Measurements from ENCODE around the gene LIN9.
"Not testable (repeated sequence)": the region's sequence is repeated elsewhere in the genome, so short reads cannot be mapped to it uniquely, and the experiment has no call there.

Gene LIN9

DNA sequence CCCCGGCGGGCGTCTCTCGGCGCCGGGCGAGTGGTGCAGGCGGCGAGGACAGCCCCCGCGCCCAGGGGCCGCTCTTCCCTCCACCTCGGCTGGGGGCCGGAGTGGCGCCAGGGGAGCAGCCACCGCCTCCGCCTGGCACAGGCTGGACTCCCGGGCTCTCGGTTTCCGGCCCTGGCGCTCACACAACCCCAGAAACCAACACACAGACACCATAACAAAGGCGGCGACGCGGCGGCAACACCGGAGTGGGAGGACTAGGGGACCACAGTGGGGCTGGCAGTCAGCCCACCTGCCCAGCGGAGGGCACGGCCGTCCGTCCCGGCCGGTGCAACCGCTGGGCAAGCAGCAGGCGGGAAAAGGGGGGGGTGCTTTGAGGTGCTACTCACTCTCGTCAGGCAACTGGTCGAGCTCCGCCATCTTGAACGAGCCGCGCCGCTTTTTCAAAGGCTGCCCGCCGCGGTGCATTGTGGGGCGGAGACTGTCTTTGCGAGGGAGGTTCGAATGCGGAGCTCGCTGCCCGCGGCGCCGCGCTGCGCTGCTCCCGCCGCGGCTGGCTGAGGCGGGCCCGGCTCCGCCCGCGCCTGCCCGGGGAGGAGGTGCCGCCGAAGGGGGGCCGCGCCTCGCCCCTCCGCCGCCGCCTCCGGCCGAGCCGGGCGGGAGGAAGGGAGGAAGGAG, at the start of gene LIN9:
Gene LIN9 (minus strand): TSS at position 442 of the 675 bp plus-strand sequence. CDS start 25 bp downstream, at position 417.
- peak; percentile 85 to 95 (median 92) for DNase-seq

GRCh38 chr1:226357416-226357815, 48.5 kb upstream of the LIN9 start:
- no peak for DNase-seq

GRCh38 chr1:226355669-226356551, 46.9 kb upstream of the LIN9 start:
- peak in 1 of 3 experiments; percentile 42 for DNase-seq

GRCh38 chr1:226355016-226355415, 46.1 kb upstream of the LIN9 start:
- no peak for DNase-seq

DNA sequence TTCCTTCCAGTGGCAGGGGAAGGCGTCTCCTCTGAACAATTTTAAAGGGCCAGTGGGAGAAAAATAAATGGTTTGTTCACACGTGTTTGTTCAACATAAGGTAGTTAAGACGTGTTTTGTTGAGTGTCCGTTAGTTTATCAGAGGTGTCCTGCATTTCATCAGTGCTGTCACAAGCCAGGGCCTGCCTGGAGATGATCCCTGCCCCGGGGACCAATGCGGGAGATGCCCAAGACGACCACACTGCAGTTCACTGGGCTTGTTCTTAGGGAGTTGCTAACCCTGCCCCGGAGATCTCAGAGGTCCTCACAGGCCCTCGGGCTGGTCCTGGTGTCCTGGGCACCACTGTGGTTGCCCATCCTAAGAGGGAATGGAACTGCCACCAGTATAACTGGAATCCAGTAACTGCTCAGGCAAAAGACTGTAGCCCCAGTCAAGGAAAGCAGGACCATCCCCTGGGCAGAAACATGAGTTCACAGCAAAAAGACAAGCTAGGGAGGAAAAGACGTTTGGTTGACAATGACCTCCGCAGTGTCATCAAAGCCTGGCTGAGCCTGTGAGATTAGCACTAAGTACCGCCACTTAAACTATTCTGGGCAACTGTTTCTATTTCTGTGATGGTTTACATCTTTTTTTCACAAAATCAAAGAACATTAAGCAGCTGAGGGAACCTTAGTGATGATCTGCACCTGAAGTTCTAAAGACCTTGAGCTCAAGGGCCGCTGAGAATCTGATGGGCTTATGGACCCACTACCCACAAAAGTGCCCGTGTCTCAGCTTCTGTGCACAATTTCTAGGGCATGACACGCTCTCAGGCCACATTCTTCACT, 44.9 kb upstream of the LIN9 start:
- no peak for DNase-seq

DNA sequence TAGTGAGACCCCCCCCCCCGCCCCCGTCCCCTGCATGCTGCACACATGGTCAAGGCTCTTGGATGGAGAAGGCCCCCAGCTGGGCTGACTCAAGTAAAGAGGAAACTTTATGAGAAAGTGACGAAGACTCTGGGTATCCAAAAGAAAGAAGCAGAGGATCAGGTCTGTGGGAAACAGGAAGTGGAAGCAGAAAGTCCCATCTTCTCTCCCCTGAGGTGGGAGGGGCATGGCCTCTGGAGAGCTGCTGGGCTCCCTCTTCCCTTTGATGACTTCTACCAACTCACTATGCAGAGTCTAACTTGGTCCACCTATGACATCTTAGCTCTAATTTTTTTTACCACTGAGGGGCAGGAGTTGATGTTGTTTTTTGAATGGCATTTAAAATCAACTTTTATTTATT, 42.7 kb upstream of the LIN9 start:
- no peak for DNase-seq

DNA sequence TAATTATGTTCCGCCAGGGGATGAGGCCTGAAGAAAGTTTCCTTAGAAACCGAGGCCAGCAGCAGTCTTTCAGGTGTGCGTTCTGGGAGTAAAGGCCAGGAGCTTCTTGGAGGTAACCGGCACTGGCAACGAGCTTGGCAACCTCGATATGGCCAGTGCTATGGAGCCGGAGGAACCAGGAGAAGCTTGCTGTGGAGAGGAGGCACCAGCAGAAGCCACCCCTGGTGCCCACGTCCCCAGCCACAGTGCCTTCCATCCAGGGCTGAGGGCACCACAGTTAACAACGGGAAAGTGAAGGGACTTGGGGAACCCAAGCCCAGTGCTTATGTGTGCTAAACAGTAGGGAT, 41.5 kb upstream of the LIN9 start:
- DNase-seq: no peak

GRCh38 chr1:226349801-226350518, 41.0 kb upstream of the LIN9 start:
- DNase-seq: no peak

DNA sequence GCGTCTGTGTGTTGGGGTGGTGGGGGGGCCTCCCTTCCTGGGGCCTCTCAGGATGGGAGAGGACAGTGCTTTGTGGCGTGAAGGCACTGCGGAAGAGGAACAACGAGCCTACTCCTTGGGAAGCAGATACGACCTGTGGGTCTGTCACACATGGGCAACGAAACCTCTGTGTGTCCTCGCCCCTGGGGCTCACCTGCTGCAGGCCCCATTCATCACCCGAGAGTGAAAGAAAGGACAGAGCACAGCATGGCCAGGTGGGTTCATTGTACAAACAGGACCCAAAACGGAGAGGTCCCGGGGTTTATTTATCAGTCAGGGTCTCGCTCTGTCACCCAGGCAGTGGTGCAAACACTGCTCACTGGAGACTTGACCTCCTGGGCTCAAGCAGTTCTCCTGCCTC, 40.1 kb upstream of the LIN9 start:
- no peak for DNase-seq

GRCh38 chr1:226344441-226345259, 35.7 kb upstream of the LIN9 start:
- no peak for DNase-seq

- DNase-seq: no peak
These were observed 33.7 kb upstream of the LIN9 start for GRCh38 chr1:226342656-226343055.

- DNase-seq: not testable (repeated sequence)
These were observed 31.1 kb upstream of the LIN9 start for GRCh38 chr1:226340111-226340510.

DNA sequence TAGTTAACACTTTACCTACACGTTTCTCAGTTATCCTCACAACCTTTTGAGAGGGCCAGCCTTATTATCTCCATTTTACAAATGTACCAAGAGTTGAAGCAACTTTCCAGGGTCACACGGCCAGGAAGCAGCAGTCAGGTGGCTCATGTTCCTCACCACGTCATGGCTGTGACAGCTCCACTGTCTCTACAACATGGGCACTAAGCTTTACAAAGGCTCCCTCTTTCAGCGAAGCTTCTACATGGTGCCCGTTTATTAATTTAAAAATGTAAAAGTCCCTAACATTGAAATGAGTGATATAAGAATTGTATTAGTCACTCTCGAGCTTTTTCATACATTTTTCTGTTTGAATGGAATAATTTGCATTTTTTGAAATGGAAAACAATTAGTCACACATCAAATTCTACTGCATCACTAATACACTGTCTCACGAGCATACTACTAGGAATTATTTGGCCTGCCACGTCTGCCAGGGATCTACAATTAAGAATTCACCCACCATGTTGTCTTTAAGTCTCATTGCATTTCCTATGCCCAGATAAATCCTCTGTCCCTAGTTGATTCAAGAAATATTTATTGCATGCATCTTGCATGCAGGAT, 28.4 kb upstream of the LIN9 start:
- DNase-seq: no peak

DNA sequence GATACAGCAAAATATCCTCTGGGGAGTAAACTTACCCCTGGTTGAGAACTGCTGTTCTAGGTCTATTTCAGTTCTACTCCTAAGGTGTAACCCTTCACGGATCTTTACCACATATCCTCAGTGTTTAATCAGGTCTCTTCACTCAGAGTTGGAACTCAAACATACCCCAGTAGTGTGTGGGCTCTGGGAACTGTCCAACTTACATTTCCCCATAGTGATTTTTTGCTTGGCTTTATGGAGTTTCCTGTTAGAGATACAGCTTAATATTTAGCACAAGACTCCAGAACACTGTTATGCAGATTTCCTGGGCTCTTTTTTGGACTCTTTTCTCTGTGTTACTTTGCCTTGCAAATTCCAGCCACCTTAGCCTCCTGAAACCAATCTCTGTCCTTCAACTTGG, 26.7 kb upstream of the LIN9 start:
- no peak for DNase-seq

- peak in 1 of 3 experiments; percentile 29 for DNase-seq
These were observed 24.0 kb upstream of the LIN9 start for GRCh38 chr1:226332947-226333346.

DNA sequence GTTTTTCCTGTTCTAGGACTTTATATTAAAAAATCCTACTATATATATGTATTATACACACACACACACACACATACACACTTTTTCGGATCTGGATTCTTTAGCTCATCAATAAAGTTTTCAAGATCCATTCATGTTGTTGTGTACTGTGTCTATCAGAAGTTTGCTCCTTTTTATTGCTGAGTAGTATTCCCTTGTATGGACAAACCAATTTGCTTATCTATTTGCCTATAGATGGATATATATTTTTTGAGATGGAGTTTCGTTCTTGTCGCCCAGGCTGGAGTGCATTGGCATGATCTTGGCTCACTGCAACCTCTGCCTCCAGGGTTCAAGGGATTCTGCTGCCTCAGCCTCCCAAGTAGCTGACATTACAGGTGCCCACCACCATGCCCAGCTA, 20.3 kb upstream of the LIN9 start:
- DNase-seq: no peak

DNA sequence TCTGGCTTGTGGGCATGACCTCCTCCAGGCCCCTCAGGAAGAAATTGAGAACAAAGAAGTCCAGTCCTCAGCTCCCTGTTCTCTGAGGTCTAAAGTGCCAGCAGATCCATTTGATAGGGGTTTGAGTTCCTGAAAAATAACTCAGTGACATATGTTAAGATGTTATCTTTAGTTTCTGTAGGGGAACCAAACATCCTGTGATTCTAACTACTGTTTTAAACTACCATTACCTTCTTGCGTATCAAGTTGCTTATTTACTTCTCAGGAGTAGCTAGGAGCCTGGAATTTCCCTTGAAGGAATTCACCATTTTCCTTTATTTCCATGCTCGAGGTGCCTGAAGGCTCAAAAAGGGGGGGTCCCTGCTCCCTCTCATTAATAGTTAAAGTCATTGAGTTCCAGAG, 18.8 kb upstream of the LIN9 start:
- no peak for DNase-seq

- DNase-seq: no peak
These were observed 16.2 kb upstream of the LIN9 start for GRCh38 chr1:226325178-226325577.

- no peak for DNase-seq
These were observed 15.5 kb upstream of the LIN9 start for GRCh38 chr1:226324479-226324878.

- no peak for DNase-seq
These were observed 14.0 kb upstream of the LIN9 start for GRCh38 chr1:226322986-226323385.

DNA sequence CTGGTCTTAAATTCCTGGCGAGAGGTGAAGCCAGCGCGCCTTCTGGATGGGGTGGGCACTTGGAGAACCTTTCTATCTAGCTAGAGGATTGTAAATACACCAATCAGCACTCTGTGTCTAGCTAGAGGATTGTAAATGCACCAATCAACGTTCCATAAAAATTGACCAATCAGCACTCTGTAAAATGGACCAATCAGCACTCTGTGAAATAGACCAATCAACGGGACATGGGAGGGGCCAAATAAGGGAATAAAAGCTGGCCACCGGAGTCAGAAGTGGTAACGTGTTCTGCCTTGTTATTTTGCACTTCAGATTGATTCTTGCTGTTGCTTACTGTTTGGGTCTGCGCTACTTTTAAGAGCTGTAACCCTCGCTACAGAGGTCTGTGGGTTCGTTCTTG, 12.0 kb upstream of the LIN9 start:
- DNase-seq: no peak

All from NCI-H1417 (cell line).